GM12892 (cell line): ENCODE results near the gene RBM27.

Source experiments
- POLR2A ChIP-seq: IDR thresholded peaks from 2 replicates; pipeline ENCODE4 v1.6.1; 2011; ENCODE audit warnings: low read depth, low read length, control low read depth
- POLR2AphosphoS5 ChIP-seq: IDR thresholded peaks from 2 replicates; pipeline ENCODE4 v1.6.1; 2011; ENCODE audit warnings: low read depth, low read length, control low read depth
- TAF1 ChIP-seq: IDR thresholded peaks from 2 replicates; pipeline ENCODE4 v1.6.1; 2011; ENCODE audit warnings: low read depth, mild to moderate bottlenecking, control low read depth, low read length, borderline replicate concordance

DNA sequence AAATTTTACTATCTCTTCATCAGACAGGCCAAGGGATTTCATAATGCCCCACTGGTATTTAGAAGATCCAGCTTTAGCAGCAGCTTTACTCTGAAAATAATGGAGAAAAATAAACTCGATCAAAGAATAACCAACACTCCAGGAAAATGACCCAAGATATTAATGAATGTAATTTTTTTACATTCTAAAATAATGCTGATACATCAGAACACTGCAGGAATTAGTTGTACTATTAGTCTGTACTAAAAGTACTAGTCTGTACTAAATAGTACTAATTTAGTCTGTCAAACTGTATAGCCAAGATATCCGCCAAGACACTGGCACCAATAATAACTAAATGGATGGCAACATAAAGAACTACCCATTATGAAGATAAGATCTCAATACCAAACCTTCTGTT is 39.0 kb upstream of the RBM27 start:
- TF ChIP-seq POLR2AphosphoS5, result no peak
- no peak for TF ChIP-seq POLR2A
- no peak for TF ChIP-seq TAF1
